Breast epithelium (tissue), 3 donors: Measurements from ENCODE around the gene TMCC1.

Experiments
- CTCF ChIP-seq, 3 donors: fragments of 450-650 bp; IDR thresholded peaks; one replicate each; pipeline ENCODE4 v1.5.1; 2016 to 2017; ENCODE audit warnings: antibody characterized with exemption in 3 of 3, mild to moderate bottlenecking in 3 of 3, moderate library complexity in 3 of 3
- POLR2A ChIP-seq: fragments of 450-650 bp; IDR thresholded peaks from one replicate; pipeline ENCODE4 v1.6.1; 2016; ENCODE audit warnings: antibody characterized with exemption, mild to moderate bottlenecking, moderate library complexity
- POLR2AphosphoS5 ChIP-seq, 3 donors: sonication (generic); formaldehyde crosslinking; IDR thresholded peaks; one replicate each; pipeline ENCODE4 v1.6.1; 2017; ENCODE audit warnings: antibody characterized with exemption in 3 of 3

GRCh38 chr3:129718201-129718600 is 175.3 kb downstream of the TMCC1 start:
- TF ChIP-seq CTCF (IDR thresholded peaks at IDR 0.05) = no peak
- TF ChIP-seq POLR2A = no peak
- TF ChIP-seq POLR2AphosphoS5 (IDR thresholded peaks at IDR 0.05) = no peak
